Measurements from ENCODE around the gene PSME4. TPM values are rescaled to one million over a fixed set of nuclear protein-coding genes. Genes with fewer than 3 reads are reported as not detected.
"Not testable (repeated sequence)": the region's sequence is repeated elsewhere in the genome, so short reads cannot be mapped to it uniquely, and the experiment has no call there.

PSME4 gene
- polyA plus RNA-seq, 4 donors = 19.9 to 24.2 (median 20.7) TPM

- Histone ChIP-seq H3K9me3 (ENCODE audit: control insufficient read depth in 2 of 2, insufficient read depth in 1 of 2, low read depth in 1 of 2, low read length in 1 of 2) (no peaks in the 10 kb centered on the region), H3K27me3 (ENCODE audit: control insufficient read depth in 3 of 3, insufficient read depth in 3 of 3, low read length in 3 of 3) (no peaks in the 10 kb centered on the region), H3K4me1 (ENCODE audit: control insufficient read depth in 3 of 3, insufficient read depth in 2 of 3, low read depth in 1 of 3, low read length in 2 of 3) (no peaks in the 10 kb centered on the region), H3K36me3 (ENCODE audit: control insufficient read depth in 3 of 3, insufficient read depth in 2 of 3, low read depth in 1 of 3, low read length in 3 of 3) (peaks cover 8 to 15% (median 11%) of the 10 kb centered on the region in 3 donors), H3K4me3 (ENCODE audit: low read depth in 1 of 3, low read length in 3 of 3) (no peak overlapping the region), H3K27ac (ENCODE audit: low read depth in 1 of 3, low read length in 2 of 3) (no peak overlapping the region)
- FAIRE-seq (no peak), DNase-seq (no peak)
- WGBS, 3 donors = 89 to 91% (median 90%) methylated on average over 2 of the region's 2 CpGs
Measured at GRCh38 chr2:53865264-53865663, 105.5 kb downstream of the PSME4 start.

- 95 to 98% (median 97%) methylated on average over 6 of the region's 6 CpGs for WGBS, 3 donors
- Histone ChIP-seq H3K4me3 (ENCODE audit: low read depth in 1 of 3, low read length in 3 of 3) (no peak overlapping the region), H3K27me3 (ENCODE audit: control insufficient read depth in 3 of 3, insufficient read depth in 3 of 3, low read length in 3 of 3) (no peaks in the 10 kb centered on the region), H3K27ac (ENCODE audit: low read depth in 1 of 3, low read length in 2 of 3) (no peak overlapping the region), H3K4me1 (ENCODE audit: control insufficient read depth in 3 of 3, insufficient read depth in 2 of 3, low read depth in 1 of 3, low read length in 2 of 3) (peaks cover 0 to 2% (median 0%) of the 10 kb centered on the region in 3 donors), H3K36me3 (ENCODE audit: control insufficient read depth in 3 of 3, insufficient read depth in 2 of 3, low read depth in 1 of 3, low read length in 3 of 3) (peaks cover 8 to 15% (median 11%) of the 10 kb centered on the region in 3 donors), H3K9me3 (ENCODE audit: control insufficient read depth in 2 of 2, insufficient read depth in 1 of 2, low read depth in 1 of 2, low read length in 1 of 2) (no peaks in the 10 kb centered on the region)
- DNase-seq = no peak
- FAIRE-seq = no peak
Measured at GRCh38 chr2:53863538-53864227, 107.1 kb downstream of the PSME4 start.

GRCh38 chr2:53861824-53862223, 109.0 kb downstream of the PSME4 start:
- H3K36me3 ChIP-seq (ENCODE audit: control insufficient read depth in 3 of 3, insufficient read depth in 2 of 3, low read depth in 1 of 3, low read length in 3 of 3) = peaks cover 2 to 11% (median 6%) of the 10 kb centered on the region in 3 donors
- H3K27me3 ChIP-seq (ENCODE audit: control insufficient read depth in 3 of 3, insufficient read depth in 3 of 3, low read length in 3 of 3) = no peaks in the 10 kb centered on the region
- no peak overlapping the region for H3K4me3 ChIP-seq (ENCODE audit: low read depth in 1 of 3, low read length in 3 of 3)
- no peaks in the 10 kb centered on the region for H3K9me3 ChIP-seq (ENCODE audit: control insufficient read depth in 2 of 2, insufficient read depth in 1 of 2, low read depth in 1 of 2, low read length in 1 of 2)
- peaks cover 0 to 2% (median 0%) of the 10 kb centered on the region in 3 donors for H3K4me1 ChIP-seq (ENCODE audit: control insufficient read depth in 3 of 3, insufficient read depth in 2 of 3, low read depth in 1 of 3, low read length in 2 of 3)
- FAIRE-seq (no peak), DNase-seq (no peak)
- H3K27ac ChIP-seq (ENCODE audit: low read depth in 1 of 3, low read length in 2 of 3) = no peak overlapping the region
- WGBS, 3 donors = 91 to 94% (median 94%) methylated on average over 5 of the region's 5 CpGs

- no peak within 1 kb of the TSS for H3K27ac ChIP-seq (ENCODE audit: low read depth in 1 of 3, low read length in 2 of 3)
- FAIRE-seq (no peak), DNase-seq (peak; percentile 9 to 73)
- WGBS, 3 donors = 26 to 39% (median 38%) methylated on average over 39 to 72 of the region's 72 CpGs
- H3K36me3 ChIP-seq (ENCODE audit: control insufficient read depth in 3 of 3, insufficient read depth in 2 of 3, low read depth in 1 of 3, low read length in 3 of 3) = peaks cover 0 to 5% (median 4%) of the 10 kb centered on the region in 3 donors
- H3K4me1 ChIP-seq (ENCODE audit: control insufficient read depth in 3 of 3, insufficient read depth in 2 of 3, low read depth in 1 of 3, low read length in 2 of 3) = peaks cover 0 to 2% (median 0%) of the 10 kb centered on the region in 3 donors
- H3K4me3 ChIP-seq (ENCODE audit: low read depth in 1 of 3, low read length in 3 of 3) = peak within 1 kb of the TSS in 2 of 3 donors; percentile 39 to 45
- H3K27me3 ChIP-seq (ENCODE audit: control insufficient read depth in 3 of 3, insufficient read depth in 3 of 3, low read length in 3 of 3) = no peaks in the 10 kb centered on the region
- H3K9me3 ChIP-seq (ENCODE audit: control insufficient read depth in 2 of 2, insufficient read depth in 1 of 2, low read depth in 1 of 2, low read length in 1 of 2) = no peaks in the 10 kb centered on the region
Measured at GRCh38 chr2:53859206-53860181, 111.3 kb downstream of the PSME4 start, which contains the start of gene GPR75. Gene GPR75, minus strand, starts transcription at chr2:53859967. Its CDS starts 5,211 bp downstream, at chr2:53854756.

GRCh38 chr2:53856272-53856671, 114.5 kb downstream of the PSME4 start:
- 90 to 93% (median 93%) methylated on average over 2 of the region's 2 CpGs for WGBS, 3 donors
- DNase-seq (no peak), FAIRE-seq (no peak)
- Histone ChIP-seq H3K4me1 (ENCODE audit: control insufficient read depth in 3 of 3, insufficient read depth in 2 of 3, low read depth in 1 of 3, low read length in 2 of 3) (peaks cover 0 to 3% (median 0%) of the 10 kb centered on the region in 3 donors), H3K36me3 (ENCODE audit: control insufficient read depth in 3 of 3, insufficient read depth in 2 of 3, low read depth in 1 of 3, low read length in 3 of 3) (peaks cover 0 to 12% (median 2%) of the 10 kb centered on the region in 3 donors), H3K4me3 (ENCODE audit: low read depth in 1 of 3, low read length in 3 of 3) (no peak overlapping the region), H3K27me3 (ENCODE audit: control insufficient read depth in 3 of 3, insufficient read depth in 3 of 3, low read length in 3 of 3) (no peaks in the 10 kb centered on the region), H3K9me3 (ENCODE audit: control insufficient read depth in 2 of 2, insufficient read depth in 1 of 2, low read depth in 1 of 2, low read length in 1 of 2) (no peaks in the 10 kb centered on the region), H3K27ac (ENCODE audit: low read depth in 1 of 3, low read length in 2 of 3) (no peak overlapping the region)

GRCh38 chr2:53854678-53855077, 116.1 kb downstream of the PSME4 start:
- Histone ChIP-seq H3K4me1 (ENCODE audit: control insufficient read depth in 3 of 3, insufficient read depth in 2 of 3, low read depth in 1 of 3, low read length in 2 of 3) (peaks cover 0 to 3% (median 0%) of the 10 kb centered on the region in 3 donors), H3K4me3 (ENCODE audit: low read depth in 1 of 3, low read length in 3 of 3) (no peak overlapping the region), H3K27me3 (ENCODE audit: control insufficient read depth in 3 of 3, insufficient read depth in 3 of 3, low read length in 3 of 3) (no peaks in the 10 kb centered on the region), H3K9me3 (ENCODE audit: control insufficient read depth in 2 of 2, insufficient read depth in 1 of 2, low read depth in 1 of 2, low read length in 1 of 2) (no peaks in the 10 kb centered on the region), H3K36me3 (ENCODE audit: control insufficient read depth in 3 of 3, insufficient read depth in 2 of 3, low read depth in 1 of 3, low read length in 3 of 3) (peaks cover 0 to 12% (median 2%) of the 10 kb centered on the region in 3 donors), H3K27ac (ENCODE audit: low read depth in 1 of 3, low read length in 2 of 3) (no peak overlapping the region)
- FAIRE-seq (no peak), DNase-seq (no peak)
- WGBS, 3 donors = 84 to 95% (median 87%) methylated on average over 2 of the region's 2 CpGs

- WGBS, 3 donors = 88 to 97% (median 92%) methylated on average over 4 of the region's 4 CpGs
- no peak for FAIRE-seq
- peaks cover 0 to 12% (median 2%) of the 10 kb centered on the region in 3 donors for H3K36me3 ChIP-seq (ENCODE audit: control insufficient read depth in 3 of 3, insufficient read depth in 2 of 3, low read depth in 1 of 3, low read length in 3 of 3)
Measured at GRCh38 chr2:53852532-53852931, 118.3 kb downstream of the PSME4 start.

GRCh38 chr2:53851052-53851757, 119.6 kb downstream of the PSME4 start:
- not testable (repeated sequence) for H3K4me1 ChIP-seq (ENCODE audit: control insufficient read depth in 3 of 3, insufficient read depth in 2 of 3, low read depth in 1 of 3, low read length in 2 of 3); H3K4me3 ChIP-seq (ENCODE audit: low read depth in 1 of 3, low read length in 3 of 3); FAIRE-seq; H3K9me3 ChIP-seq (ENCODE audit: control insufficient read depth in 2 of 2, insufficient read depth in 1 of 2, low read depth in 1 of 2, low read length in 1 of 2); H3K27me3 ChIP-seq (ENCODE audit: control insufficient read depth in 3 of 3, insufficient read depth in 3 of 3, low read length in 3 of 3)
- peak overlapping the region in 1 of 3 donors; percentile 59 for H3K27ac ChIP-seq (ENCODE audit: low read depth in 1 of 3, low read length in 2 of 3)
- whole genome bisulfite sequencing, 3 donors = 70 to 84% (median 76%) methylated on average over 9 of the region's 9 CpGs
- H3K36me3 ChIP-seq (ENCODE audit: control insufficient read depth in 3 of 3, insufficient read depth in 2 of 3, low read depth in 1 of 3, low read length in 3 of 3) = peaks cover 0 to 12% (median 2%) of the 10 kb centered on the region in 3 donors
- peak; percentile 71 to 77 for DNase-seq

More at GRCh38 chr2:53852532-53852931, 118.3 kb downstream of the PSME4 start:
- Histone ChIP-seq H3K27me3 (ENCODE audit: control insufficient read depth in 3 of 3, insufficient read depth in 3 of 3, low read length in 3 of 3) (no peaks in the 10 kb centered on the region), H3K27ac (ENCODE audit: low read depth in 1 of 3, low read length in 2 of 3) (no peak overlapping the region), H3K4me3 (ENCODE audit: low read depth in 1 of 3, low read length in 3 of 3) (no peak overlapping the region), H3K9me3 (ENCODE audit: control insufficient read depth in 2 of 2, insufficient read depth in 1 of 2, low read depth in 1 of 2, low read length in 1 of 2) (no peaks in the 10 kb centered on the region), H3K4me1 (ENCODE audit: control insufficient read depth in 3 of 3, insufficient read depth in 2 of 3, low read depth in 1 of 3, low read length in 2 of 3) (peaks cover 0 to 5% (median 0%) of the 10 kb centered on the region in 3 donors)
- DNase-seq = no peak
